GM18505 (cell line): ENCODE measurements around the gene BRD7.
"Not testable (repeated sequence)": the region's sequence is repeated elsewhere in the genome, so short reads cannot be mapped to it uniquely, and the experiment has no call there.

Experiments used
- ATAC-seq: cut with Tn5 transposase; IDR thresholded peaks from one replicate; pipeline ENCODE4 v1.9.1; 2021; ENCODE audit not compliant: unreplicated experiment
- POLR2A ChIP-seq: IDR thresholded peaks from 4 replicates; pipeline ENCODE4 v1.6.1; 2011; ENCODE audit warnings: borderline replicate concordance; ENCODE audit not compliant: insufficient read depth, insufficient read length; ENCODE audit errors: extremely low read depth

Gene BRD7

GRCh38 chr16:50360779-50361178 is 8.0 kb downstream of the BRD7 start:
- ATAC-seq = no peak
- no peak for TF ChIP-seq POLR2A

GRCh38 chr16:50360033-50360778 is 8.6 kb downstream of the BRD7 start:
- no peak for ATAC-seq

DNA sequence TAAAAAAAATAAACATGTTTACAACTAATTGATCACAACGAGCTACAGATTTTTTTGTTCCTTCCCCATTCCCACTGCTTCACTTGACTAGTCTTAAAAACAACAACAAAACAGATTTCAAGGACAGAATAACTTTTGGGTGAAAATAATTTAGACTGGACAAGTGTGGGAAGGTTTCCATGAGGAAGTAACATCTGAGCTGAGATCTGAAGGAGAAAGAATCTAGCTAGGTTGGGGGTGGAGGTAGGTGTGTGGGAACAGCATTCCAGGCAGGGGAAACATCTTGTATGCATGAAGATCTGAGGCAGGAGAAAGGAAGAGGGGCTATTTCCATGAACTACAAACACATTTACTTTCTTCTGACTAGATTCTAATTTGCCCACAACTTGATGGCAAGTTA is 9.2 kb downstream of the BRD7 start:
- TF ChIP-seq POLR2A = no peak
- ATAC-seq = no peak

More at GRCh38 chr16:50360033-50360778, 8.6 kb downstream of the BRD7 start:
- TF ChIP-seq POLR2A = no peak

- no peak for ATAC-seq
- TF ChIP-seq POLR2A = no peak
Observed at GRCh38 chr16:50354629-50355456, 13.9 kb downstream of the BRD7 start.

- ATAC-seq = no peak
Observed at GRCh38 chr16:50354082-50354481, 14.7 kb downstream of the BRD7 start.

DNA sequence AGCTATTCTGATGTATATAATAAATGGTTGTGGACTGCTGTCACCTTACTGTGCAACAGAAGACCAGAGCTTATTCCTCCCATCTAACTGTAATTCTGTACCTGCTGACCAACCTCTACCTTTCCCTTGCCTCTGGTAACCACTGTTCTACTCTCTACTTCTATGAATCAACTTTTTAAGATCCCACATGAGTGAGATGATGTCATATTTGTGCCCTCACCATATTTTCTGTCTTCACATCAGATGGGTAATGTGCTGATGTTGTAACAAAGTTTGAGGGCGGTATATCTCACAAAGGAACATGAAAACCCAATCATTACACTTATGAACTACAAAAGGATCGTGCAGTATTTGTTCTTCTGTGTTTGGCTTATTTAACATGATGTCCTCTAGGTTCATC is 16.8 kb downstream of the BRD7 start:
- no peak for ATAC-seq
- TF ChIP-seq POLR2A = no peak

More at GRCh38 chr16:50354082-50354481, 14.7 kb downstream of the BRD7 start:
- TF ChIP-seq POLR2A = no peak

GRCh38 chr16:50351116-50351515 is 17.7 kb downstream of the BRD7 start:
- TF ChIP-seq POLR2A = no peak
- ATAC-seq = no peak

DNA sequence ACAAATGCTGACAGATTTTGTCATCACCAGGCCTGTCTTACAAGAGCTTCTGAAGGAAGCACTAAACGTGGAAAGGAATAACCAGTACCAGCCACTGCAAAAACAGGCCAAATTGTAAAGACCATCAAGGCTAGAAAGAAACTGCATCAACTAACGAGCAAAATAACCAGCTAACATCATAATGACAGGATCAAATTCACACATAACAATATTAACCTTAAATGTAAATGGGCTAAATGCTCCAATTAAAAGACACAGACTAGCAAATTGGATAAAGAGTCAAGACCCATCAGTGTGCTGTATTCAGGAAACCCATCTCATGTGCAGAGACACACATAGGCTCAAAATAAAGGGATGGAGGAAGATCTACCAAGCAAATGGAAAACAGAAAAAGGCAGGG is 23.6 kb downstream of the BRD7 start:
- ATAC-seq = not testable (repeated sequence)

DNA sequence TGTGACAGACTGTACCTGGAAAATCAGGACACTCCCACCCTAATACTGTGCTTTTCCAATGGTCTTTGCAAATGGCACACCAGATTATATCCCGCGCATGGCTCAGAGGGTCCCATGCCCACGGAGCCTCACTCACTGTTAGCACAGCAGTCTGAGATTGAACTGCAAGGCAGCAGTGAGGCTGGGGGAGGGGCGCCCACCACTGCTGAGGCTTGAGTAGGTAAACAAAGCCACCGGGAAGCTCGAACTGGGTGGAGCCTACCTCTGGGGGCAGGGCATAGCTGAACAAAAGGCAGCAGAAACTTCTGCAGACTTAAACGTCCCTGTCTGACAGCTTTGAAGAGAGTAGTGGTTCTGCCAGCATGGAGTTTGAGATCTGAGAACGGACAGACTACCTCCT is 25.2 kb downstream of the BRD7 start:
- not testable (repeated sequence) for ATAC-seq

- no peak for TF ChIP-seq POLR2A
- ATAC-seq = no peak
Observed at GRCh38 chr16:50340578-50340977, 28.2 kb downstream of the BRD7 start.

DNA sequence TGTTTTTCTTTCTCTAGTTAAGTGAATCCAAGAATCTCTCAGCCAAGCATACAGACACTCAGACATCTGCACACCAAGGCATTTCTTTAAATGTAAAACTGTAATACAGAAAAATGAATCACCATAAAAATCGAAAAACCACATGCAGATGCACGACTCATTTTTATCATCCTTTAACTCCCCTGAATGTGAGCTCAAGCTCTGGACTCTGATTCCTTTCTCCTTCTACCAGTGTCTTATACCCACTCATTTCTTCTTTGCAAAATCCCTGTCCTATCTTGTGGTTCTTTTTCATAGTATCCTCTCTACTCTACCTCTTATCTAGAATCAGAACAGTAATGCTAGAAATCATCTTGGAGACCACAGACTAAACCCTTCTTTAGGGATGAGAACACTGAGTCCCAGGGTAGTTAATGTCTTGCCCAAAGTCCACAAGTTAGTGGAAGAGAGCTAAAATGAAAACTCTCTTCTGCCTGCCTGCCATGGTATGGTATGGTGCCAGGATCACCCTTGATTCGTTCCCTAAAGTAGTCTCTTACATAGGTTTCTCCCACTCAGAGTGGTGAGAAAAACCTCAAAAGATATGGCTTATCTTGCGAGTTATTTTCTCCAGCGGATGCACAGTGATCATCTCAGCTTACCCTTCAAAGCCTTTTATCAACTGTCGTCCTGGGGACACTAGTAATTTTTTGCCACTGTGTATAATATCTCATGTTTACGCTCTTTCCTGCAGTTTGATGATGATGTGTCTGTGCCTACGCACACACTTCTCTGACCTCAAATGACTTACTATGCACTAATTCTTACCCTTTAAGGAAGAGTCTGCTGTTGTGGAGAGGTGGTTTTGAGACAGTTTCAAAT is 30.2 kb downstream of the BRD7 start:
- no peak for TF ChIP-seq POLR2A
- no peak for ATAC-seq

GRCh38 chr16:50336884-50337283 is 31.9 kb downstream of the BRD7 start:
- TF ChIP-seq POLR2A = no peak
- ATAC-seq = no peak

DNA sequence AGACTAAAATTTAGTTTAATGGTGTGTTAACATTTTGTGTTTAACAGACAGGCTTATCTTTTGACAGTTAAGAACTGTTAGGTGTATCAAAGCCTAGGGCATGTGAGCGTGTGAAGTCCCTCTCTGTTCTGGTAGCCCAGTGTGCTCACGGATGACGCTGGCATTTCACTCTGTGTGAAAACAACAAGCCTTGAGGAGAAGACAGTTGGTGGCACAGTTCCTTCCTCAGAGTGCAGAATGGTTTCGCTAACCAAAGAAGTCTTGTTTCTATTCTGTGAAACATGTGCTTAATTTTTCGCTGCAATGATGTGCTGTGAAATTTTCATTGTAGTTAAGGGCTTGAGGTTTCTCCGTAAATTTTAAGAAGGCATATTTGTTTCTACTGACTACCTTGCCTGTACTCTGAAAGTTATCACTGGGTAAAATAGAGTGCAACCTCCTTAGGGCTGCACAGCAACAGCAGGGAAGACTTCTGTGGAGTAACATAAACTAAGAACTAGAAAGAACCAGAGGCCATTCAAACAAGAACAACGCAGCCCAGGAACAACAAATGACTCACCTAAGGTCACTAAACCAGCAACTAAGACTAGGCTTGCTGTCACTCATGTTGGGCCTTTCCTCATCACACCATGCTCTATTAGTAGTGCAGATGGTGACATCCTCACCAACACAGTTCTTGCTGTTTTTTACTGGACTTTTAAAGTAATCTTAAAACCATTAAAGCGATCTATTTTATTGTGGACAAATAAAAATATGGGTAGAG is 33.4 kb downstream of the BRD7 start:
- ATAC-seq = peak; percentile 67

More for the DNA sequence above, 33.4 kb downstream of the BRD7 start:
- TF ChIP-seq POLR2A = no peak
